K562 (cell line): ENCODE measurements around the gene CDH3. TPM values are rescaled to one million over a fixed set of nuclear protein-coding genes. Genes with fewer than 3 reads are reported as not detected.

Experiments used
- ATAC-seq: fragments of 200-7000 bp; cut with Tn5 transposase; 3 replicates; pipeline ENCODE4 v1.9.1; 2020; ENCODE audit warnings: moderate library complexity
- BruUV-seq: library from RNA; stranded (reverse); fragments of 400-500 nt; replicated peaks from 2 replicates; lab custom pipeline; 2021; lab: Mats Ljungman, UMichigan
- CTCF ChIA-PET: fragments of 300-600 bp; formaldehyde crosslinking; extraction: SDS; loops from one replicate; lab custom pipeline; 2021; ENCODE audit warnings: low intra/inter-chr PET ratio; lab: Yijun Ruan, JAX
- POLR2A ChIA-PET: fragments of 300-600, 350-650 bp; sonication (Branson Sonifier 250); formaldehyde crosslinking; extraction: SDS; loops from one replicate; lab custom pipeline; 2021; ENCODE audit warnings: antibody characterized with exemption, inconsistent platforms; lab: Yijun Ruan, JAX
- DNase-seq, 4 experiments: peaks; one replicate each; pipeline versions ENCODE4 v3.0.0 to v3.0.0-alpha.2; 2011 to 2018; ENCODE audit warnings: low spot score in 3 of 4, mixed read lengths in 3 of 4; ENCODE audit errors: extremely low read depth in 1 of 4
- FAIRE-seq: peaks from 2 replicates; lab custom pipeline; 2011; peaks lifted over from hg19 to GRCh38; lab: Jason Lieb, UNC
- H2AFZ ChIP-seq: 2 replicates; pipeline ENCODE4 v1.6.0; 2011; ENCODE audit warnings: low read depth, low read length, control low read depth, inconsistent platforms
- H3K27ac ChIP-seq: fragments of 200-600 bp; 3 replicates; pipeline ENCODE4 v1.8.0; 2011; ENCODE audit warnings: low read depth, mild to moderate bottlenecking, control low read depth, inconsistent platforms, low read length, moderate library complexity, mixed read lengths; ENCODE audit errors: extremely low read depth
- H3K27me3 ChIP-seq, 2 experiments: fragments of 300-600 bp in 1 of 2; 2 replicates in 1 of 2; 3 replicates in 1 of 2; pipeline versions ENCODE4 v1.6.0 to v1.8.0; 2011; ENCODE audit warnings: inconsistent platforms in 2 of 2, low read length in 2 of 2, mild to moderate bottlenecking in 1 of 2, mixed read lengths in 1 of 2, moderate library complexity in 1 of 2; ENCODE audit not compliant: control insufficient read depth in 2 of 2, insufficient read depth in 2 of 2
- H3K36me3 ChIP-seq: fragments of 300-600 bp; 3 replicates; pipeline ENCODE4 v1.8.0; 2011; ENCODE audit warnings: mild to moderate bottlenecking, low read length, inconsistent platforms; ENCODE audit not compliant: control insufficient read depth, insufficient read depth
- H3K4me1 ChIP-seq, 2 experiments: fragments of 200-600 bp in 1 of 2; replicated peaks in 1 of 2; 2 replicates in 1 of 2; 3 replicates in 1 of 2; pipeline versions ENCODE4 v1.5.1 to v1.8.0; 2011; ENCODE audit warnings: inconsistent platforms in 2 of 2, low read length in 2 of 2, mild to moderate bottlenecking in 1 of 2, mixed read lengths in 1 of 2, moderate library complexity in 1 of 2; ENCODE audit not compliant: control insufficient read depth in 2 of 2, insufficient read depth in 2 of 2
- H3K4me2 ChIP-seq: 2 replicates; pipeline ENCODE4 v1.6.1; 2011; ENCODE audit warnings: low read length, control low read depth, inconsistent platforms, mixed read lengths; ENCODE audit not compliant: insufficient read depth
- H3K4me3 ChIP-seq: fragments of 200-600 bp; sonication (generic), shearing (Covaris generic); 2 replicates; pipeline ENCODE4 v1.5.1; 2016; ENCODE audit warnings: control low read depth, inconsistent platforms
- H3K79me2 ChIP-seq: fragments of 200-600 bp; 3 replicates; pipeline ENCODE4 v1.8.0; 2011; ENCODE audit warnings: low read length, inconsistent platforms; ENCODE audit not compliant: control insufficient read depth, insufficient read depth
- H3K9ac ChIP-seq, 2 experiments: 2 replicates each; pipeline versions ENCODE4 v1.6.0 to v1.6.1; 2011; ENCODE audit warnings: low read depth in 2 of 2, low read length in 2 of 2, control low read depth in 1 of 2, inconsistent platforms in 1 of 2, mild to moderate bottlenecking in 1 of 2, mixed read lengths in 1 of 2; ENCODE audit not compliant: insufficient read depth in 1 of 2
- H3K9me1 ChIP-seq: one replicate; pipeline ENCODE4 v1.6.0; 2011; ENCODE audit warnings: inconsistent platforms, mild to moderate bottlenecking, low read length, moderate library complexity; ENCODE audit not compliant: control insufficient read depth, insufficient read depth
- H3K9me3 ChIP-seq: replicated peaks from 2 replicates; pipeline ENCODE4 v1.5.1; 2011; ENCODE audit warnings: low read depth, low read length, inconsistent platforms; ENCODE audit not compliant: control insufficient read depth, insufficient read depth
- H4K20me1 ChIP-seq: replicated peaks from 2 replicates; pipeline ENCODE4 v1.6.1; 2011; ENCODE audit warnings: low read length, inconsistent platforms, mixed read lengths; ENCODE audit not compliant: control insufficient read depth, insufficient read depth
- ADNP ChIP-seq: fragments of 200-800 bp; sonication (Bioruptor generic); IDR thresholded peaks from 2 replicates; pipeline ENCODE4 v1.6.1; 2016; ENCODE audit warnings: missing genetic modification characterization, missing compliant biosample characterization
- ARID2 ChIP-seq: fragments of 450-650 bp; IDR thresholded peaks from 2 replicates; pipeline ENCODE4 v1.6.1; 2017; ENCODE audit warnings: antibody characterized with exemption, mild to moderate bottlenecking
- CC2D1A ChIP-seq: fragments of 450-650 bp; IDR thresholded peaks from 2 replicates; pipeline ENCODE4 v1.6.1; 2017; ENCODE audit warnings: mild to moderate bottlenecking
- DMBX1 ChIP-seq: fragments of 250-450 bp; sonication (Bioruptor Pico); IDR thresholded peaks from 2 replicates; pipeline ENCODE4 v1.8.0; 2022; ENCODE audit warnings: inconsistent platforms, mild to moderate bottlenecking, moderate library complexity, borderline replicate concordance
- E2F8 ChIP-seq: fragments of 450-650 bp; IDR thresholded peaks from 2 replicates; pipeline ENCODE4 v1.7.1; 2018; ENCODE audit warnings: mild to moderate bottlenecking, low read depth; ENCODE audit not compliant: partially characterized antibody
- GTF2A2 ChIP-seq: IDR thresholded peaks from 2 replicates; pipeline ENCODE4 v1.6.1; 2016; ENCODE audit warnings: mild to moderate bottlenecking, missing genetic modification characterization, missing compliant biosample characterization
- HNRNPH1 ChIP-seq: fragments of 200-400 bp; formaldehyde crosslinking; optimal IDR thresholded peaks from 2 replicates; pipeline ENCODE3; 2017; ENCODE audit warnings: low read depth, mild to moderate bottlenecking, low read length, moderate library complexity
- MBD1 ChIP-seq: fragments of 250-450 bp; sonication (Bioruptor Pico); IDR thresholded peaks from 2 replicates; pipeline ENCODE4 v1.8.0; 2022; ENCODE audit warnings: inconsistent platforms
- MXD1 ChIP-seq: fragments of 250-450 bp; sonication (Bioruptor Pico); IDR thresholded peaks from 2 replicates; pipeline ENCODE4 v1.8.0; 2021; ENCODE audit warnings: borderline replicate concordance, mild to moderate bottlenecking, moderate library complexity; ENCODE audit not compliant: poor library complexity, severe bottlenecking
- NR2C2 ChIP-seq, 2 experiments: fragments of 200-800 bp in 1 of 2; sonication (Bioruptor generic) in 1 of 2; sonication (generic) in 1 of 2; formaldehyde crosslinking in 1 of 2; IDR thresholded peaks; 2 replicates each; pipeline versions ENCODE4 v1.6.1 to v1.8.0; 2016 to 2022; ENCODE audit warnings: mild to moderate bottlenecking in 1 of 2, missing compliant biosample characterization in 1 of 2, missing genetic modification characterization in 1 of 2, missing genetic modification reagents in 1 of 2
- RBM25 ChIP-seq: fragments of 200-400 bp; formaldehyde crosslinking; IDR thresholded peaks from 2 replicates; pipeline ENCODE4 v1.6.1; 2018; ENCODE audit warnings: low read length, low read depth, moderate library complexity; ENCODE audit not compliant: severe bottlenecking
- RHOXF2B ChIP-seq: fragments of 250-450 bp; sonication (Bioruptor Pico); conservative IDR thresholded peaks from 2 replicates; pipeline ENCODE4 v1.5.1; 2021
- SAFB2 ChIP-seq: fragments of 200-400 bp; formaldehyde crosslinking; IDR thresholded peaks from 2 replicates; pipeline ENCODE4 v1.6.1; 2018; ENCODE audit warnings: borderline replicate concordance, low read length, low read depth, moderate library complexity; ENCODE audit not compliant: severe bottlenecking
- THRAP3 ChIP-seq: fragments of 450-650 bp; IDR thresholded peaks from 2 replicates; pipeline ENCODE4 v1.6.1; 2016; ENCODE audit warnings: mild to moderate bottlenecking, inconsistent platforms, borderline replicate concordance
- U2AF2 ChIP-seq: fragments of 200-400 bp; formaldehyde crosslinking; optimal IDR thresholded peaks from 2 replicates; pipeline ENCODE3; 2017; ENCODE audit warnings: low read depth, mild to moderate bottlenecking, low read length
- ZBTB8A ChIP-seq: fragments of 450-650 bp; IDR thresholded peaks from 2 replicates; pipeline ENCODE4 v1.6.1; 2018; ENCODE audit warnings: mild to moderate bottlenecking, moderate library complexity; ENCODE audit not compliant: partially characterized antibody
- ZC3H11A ChIP-seq: IDR thresholded peaks from 2 replicates; pipeline ENCODE4 v1.6.1; 2012; ENCODE audit warnings: low read depth, low read length, improper control_type of control experiment
- ZEB2 ChIP-seq: fragments of 450-650 bp; IDR thresholded peaks from 2 replicates; pipeline ENCODE4 v1.6.1; 2016
- WGBS: fragments of 100-300 bp; shearing (Covaris generic); methylation state at CpG from one replicate; pipeline ENCODE4 v1.1.6; 2016; ENCODE audit warnings: low coverage, mixed read lengths; ENCODE audit not compliant: insufficient coverage; ENCODE audit errors: missing lambda C conversion rate; 5-methylcytosine and 5-hydroxymethylcytosine counted together
- in situ Hi-C: fragments of 300-500 bp; cut with MboI; formaldehyde crosslinking; loops from 4 replicates; pipeline ENCODE4 v1.15.0; 2018; ENCODE audit warnings: inconsistent platforms, mixed read lengths
- intact Hi-C: fragments of 100-400 bp; cut with micrococcal nuclease; formaldehyde crosslinking; loops from 2 replicates; pipeline ENCODE4 v1.14.2; 2022
- polyA plus RNA-seq, 8 experiments: library from polyadenylated mRNA; depleted of rRNA in 4 of 8; stranded (reverse) in 5 of 8; unstranded in 3 of 8; fragments of >200 nt; fragmentation: Nextera tagmentation in 2 of 8; fragmentation: Illumina TruSeq in 1 of 8; extraction: Ambion mirVana in 2 of 8; extraction: Trizol in 1 of 8; gene quantifications; 2 replicates each; pipeline versions ENCODE4 v1.2.1 to v1.2.3, GENCODE V29; 2011 to 2014; ENCODE audit warnings: inconsistent platforms in 1 of 8, missing spikeins in 1 of 8
- total RNA-seq, 7 experiments: library from RNA; depleted of rRNA in 6 of 7; stranded (reverse); fragments of >200 nt in 6 of 7; fragmentation: Illumina TruSeq in 2 of 7; extraction: Trizol in 2 of 7; gene quantifications; 2 replicates each; pipeline versions ENCODE4 v1.2.1 to v1.2.3, GENCODE V29; 2011 to 2021; ENCODE audit warnings: low replicate concordance in 1 of 7

CDH3 gene
- total and polyA plus RNA-seq, 9 of the 15 experiments (the other 6 are each of a cell fraction or from before 2014, with no cell fraction given), result 0.06 to 0.09 TPM; not detected in 7

GRCh38 chr16:68732741-68733399 lies 87.8 kb downstream of the CDH3 start:
- WGBS, result 13% methylated on average over 4 of the region's 4 CpGs
- Histone ChIP-seq H3K4me1 (peaks cover 28 to 37% of the 10 kb centered on the region in 2 experiments), H4K20me1 (no peaks in the 10 kb centered on the region), H2AFZ (peak overlapping the region; percentile 79), H3K27ac (peak overlapping the region; percentile 77), H3K9ac (peak overlapping the region; percentile 43 to 57; a peak in 3 of 4 replicates), H3K9me1 (no peaks in the 10 kb centered on the region), H3K79me2 (no peaks in the 10 kb centered on the region), H3K4me2 (peak overlapping the region; percentile 66), H3K36me3 (no peaks in the 10 kb centered on the region), H3K4me3 (0 out of 2 replicates have a peak overlapping the region, but pooled peaks have one; percentile 17), H3K9me3 (no peaks in the 10 kb centered on the region), H3K27me3 (no peaks in the 10 kb centered on the region)
- DNase-seq (peak; percentile 49 to 71 (median 60)), FAIRE-seq (no peak), ATAC-seq (peak; percentile 8)
- ChIA-PET CTCF (no interaction called here), POLR2A (interaction anchor here (0.9 kb wide), 1 partner anchor 21 kb away, joined by 3 read pairs; no protein-coding TSS in a partner anchor)
- no TSS peak for BruUV-seq
- in situ Hi-C loops (no loop called here), intact Hi-C loops (no loop called here)
- no peak for TF ChIP-seq CC2D1A
- TF ChIP-seq MXD1 (CRISPR knock-in tag), result no peak
- TF ChIP-seq E2F8, result no peak
- no peak for TF ChIP-seq MBD1 (CRISPR knock-in tag)
- no peak for TF ChIP-seq DMBX1 (CRISPR knock-in tag)
- peak; percentile 69 for TF ChIP-seq RBM25
- no peak for TF ChIP-seq U2AF2
- TF ChIP-seq ZBTB8A, result no peak
- no peak for TF ChIP-seq ARID2
- TF ChIP-seq GTF2A2 (tag), result no peak
- no peak for TF ChIP-seq ZEB2
- no peak for TF ChIP-seq THRAP3
- TF ChIP-seq ADNP (tag), result peak; percentile 95
- no peak for TF ChIP-seq SAFB2
- TF ChIP-seq ZC3H11A, result no peak
- no peak for TF ChIP-seq NR2C2 (CRISPR knock-in tag; IDR thresholded peaks at IDR 0.05)
- no peak for TF ChIP-seq NR2C2 (tag; IDR thresholded peaks at IDR 0.05)
- no peak for TF ChIP-seq HNRNPH1
- TF ChIP-seq RHOXF2B (CRISPR knock-in tag), result no peak
